22Rv1 (cell line): Measurements from ENCODE around the gene CAMSAP1.

ENCODE experiments used
- ZFX ChIP-seq: fragments of 450-650 bp; IDR thresholded peaks from 2 replicates; pipeline ENCODE4 v1.6.1; 2017; ENCODE audit warnings: antibody characterized with exemption, borderline replicate concordance
- TF ChIP-seq, protein P1 (sequence below): fragments of 450-650 bp; IDR thresholded peaks from 2 replicates; pipeline ENCODE4 v1.5.1; 2017; ENCODE audit warnings: mild to moderate bottlenecking

DNA sequence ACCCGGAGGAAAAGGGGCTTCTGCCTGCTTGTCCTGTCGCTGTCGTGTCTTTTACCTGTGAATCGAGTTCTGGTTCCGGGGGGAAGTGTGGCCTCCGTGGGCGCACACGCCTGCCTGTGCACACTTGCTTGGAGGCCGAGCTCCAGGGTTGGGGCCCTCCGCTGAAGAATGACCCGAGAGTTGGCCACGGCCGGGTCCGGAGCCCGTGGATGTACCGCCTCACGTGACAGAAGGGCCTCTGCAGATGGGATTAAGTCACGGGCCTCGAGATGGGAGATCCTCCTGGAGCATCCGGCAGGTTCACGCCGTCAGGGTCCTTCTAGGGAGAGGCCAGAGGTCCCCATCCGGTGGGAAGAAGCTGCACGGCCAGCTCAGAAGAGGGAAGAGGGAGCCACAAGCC, 124.4 kb downstream of the CAMSAP1 start:
- TF ChIP-seq, protein P1, sequence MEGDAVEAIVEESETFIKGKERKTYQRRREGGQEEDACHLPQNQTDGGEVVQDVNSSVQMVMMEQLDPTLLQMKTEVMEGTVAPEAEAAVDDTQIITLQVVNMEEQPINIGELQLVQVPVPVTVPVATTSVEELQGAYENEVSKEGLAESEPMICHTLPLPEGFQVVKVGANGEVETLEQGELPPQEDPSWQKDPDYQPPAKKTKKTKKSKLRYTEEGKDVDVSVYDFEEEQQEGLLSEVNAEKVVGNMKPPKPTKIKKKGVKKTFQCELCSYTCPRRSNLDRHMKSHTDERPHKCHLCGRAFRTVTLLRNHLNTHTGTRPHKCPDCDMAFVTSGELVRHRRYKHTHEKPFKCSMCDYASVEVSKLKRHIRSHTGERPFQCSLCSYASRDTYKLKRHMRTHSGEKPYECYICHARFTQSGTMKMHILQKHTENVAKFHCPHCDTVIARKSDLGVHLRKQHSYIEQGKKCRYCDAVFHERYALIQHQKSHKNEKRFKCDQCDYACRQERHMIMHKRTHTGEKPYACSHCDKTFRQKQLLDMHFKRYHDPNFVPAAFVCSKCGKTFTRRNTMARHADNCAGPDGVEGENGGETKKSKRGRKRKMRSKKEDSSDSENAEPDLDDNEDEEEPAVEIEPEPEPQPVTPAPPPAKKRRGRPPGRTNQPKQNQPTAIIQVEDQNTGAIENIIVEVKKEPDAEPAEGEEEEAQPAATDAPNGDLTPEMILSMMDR = no peak
- no peak for TF ChIP-seq ZFX
